Neural cell (in vitro differentiated cells): ENCODE measurements around the gene CHST13. TPM values are rescaled to one million over a fixed set of nuclear protein-coding genes. Genes with fewer than 3 reads are reported as not detected.

Experiments used
- H2AFZ ChIP-seq: fragments of 200-600, 300-800 bp; sonication (generic), shearing (Covaris generic); 2 replicates; pipeline ENCODE4 v1.6.0; 2014; ENCODE audit warnings: low read depth, mild to moderate bottlenecking, antibody characterized with exemption, low read length, moderate library complexity
- H3F3A ChIP-seq: fragments of 200-600 bp; shearing (Covaris generic); 2 replicates; pipeline ENCODE4 v1.6.1; 2016; ENCODE audit warnings: mild to moderate bottlenecking, moderate library complexity, mixed read lengths, antibody characterized with exemption, low read length; ENCODE audit not compliant: insufficient read depth, poor library complexity, severe bottlenecking
- H3K27ac ChIP-seq: fragments of 200-600, 300-800 bp; sonication (generic), shearing (Covaris generic); 2 replicates; pipeline ENCODE4 v1.5.1; 2014; ENCODE audit warnings: mild to moderate bottlenecking, low read length, moderate library complexity
- H3K27me3 ChIP-seq: fragments of 300-800, 200-600 bp; sonication (generic), shearing (Covaris generic); 2 replicates; pipeline ENCODE4 v1.6.0; 2014; ENCODE audit warnings: mild to moderate bottlenecking, low read depth, low read length, moderate library complexity; ENCODE audit not compliant: insufficient read depth
- H3K36me3 ChIP-seq: fragments of 300-800, 200-600 bp; sonication (generic), shearing (Covaris generic); 2 replicates; pipeline ENCODE4 v1.5.1; 2014; ENCODE audit warnings: mild to moderate bottlenecking, antibody characterized with exemption, low read length, moderate library complexity; ENCODE audit not compliant: insufficient read depth
- H3K4me2 ChIP-seq: fragments of 300-800, 200-600 bp; sonication (generic), shearing (Covaris generic); 2 replicates; pipeline ENCODE4 v1.6.0; 2014; ENCODE audit warnings: mild to moderate bottlenecking, low read length
- H3K4me3 ChIP-seq: fragments of 300-800, 200-600 bp; sonication (generic), shearing (Covaris generic); 2 replicates; pipeline ENCODE4 v1.5.1; 2014; ENCODE audit warnings: mild to moderate bottlenecking, low read length, moderate library complexity
- H3K79me2 ChIP-seq: fragments of 200-600 bp; shearing (Covaris generic); replicated peaks from 2 replicates; pipeline ENCODE4 v1.6.0; 2014; ENCODE audit warnings: mild to moderate bottlenecking, low read length, moderate library complexity; ENCODE audit not compliant: insufficient read depth
- H3K9ac ChIP-seq: fragments of 300-800, 200-600 bp; sonication (generic), shearing (Covaris generic); 2 replicates; pipeline ENCODE4 v1.6.1; 2016; ENCODE audit warnings: mild to moderate bottlenecking, low read length, mixed read lengths
- H3K9me2 ChIP-seq: fragments of 200-600 bp; shearing (Covaris generic); 2 replicates; pipeline ENCODE4 v1.6.1; 2016; ENCODE audit warnings: mild to moderate bottlenecking, low read length, mixed read lengths; ENCODE audit not compliant: insufficient read depth
- H3K9me3 ChIP-seq: fragments of 200-600, 300-800 bp; sonication (generic), shearing (Covaris generic); 2 replicates; pipeline ENCODE4 v1.6.1; 2016; ENCODE audit warnings: mild to moderate bottlenecking, mixed run types, low read length, moderate library complexity, mixed read lengths
- H4K20me1 ChIP-seq: fragments of 200-600 bp; shearing (Covaris generic); 2 replicates; pipeline ENCODE4 v1.6.1; 2016; ENCODE audit warnings: mild to moderate bottlenecking, mixed run types; ENCODE audit not compliant: insufficient read depth
- CTCF ChIP-seq: fragments of 450-650 bp; IDR thresholded peaks from 2 replicates; pipeline ENCODE4 v1.5.1; 2014; ENCODE audit warnings: antibody characterized with exemption, mild to moderate bottlenecking, moderate library complexity; ENCODE audit not compliant: poor library complexity, severe bottlenecking
- EP300 ChIP-seq: fragments of 450-650 bp; conservative IDR thresholded peaks from 2 replicates; pipeline ENCODE4 v1.6.1; 2014; ENCODE audit warnings: antibody characterized with exemption, mild to moderate bottlenecking, moderate library complexity; ENCODE audit not compliant: poor library complexity, severe bottlenecking
- EZH2 ChIP-seq: fragments of 200-600, 300-800 bp; shearing (Covaris generic), sonication (generic); IDR thresholded peaks from 2 replicates; pipeline ENCODE4 v1.6.1; 2014; ENCODE audit warnings: antibody characterized with exemption, low read length, borderline replicate concordance, mild to moderate bottlenecking; ENCODE audit not compliant: insufficient read depth, poor library complexity, severe bottlenecking
- MXI1 ChIP-seq: fragments of 450-650 bp; conservative IDR thresholded peaks from 2 replicates; pipeline ENCODE4 v1.6.1; 2014; ENCODE audit warnings: antibody characterized with exemption, mild to moderate bottlenecking; ENCODE audit not compliant: poor library complexity, severe bottlenecking
- POLR2AphosphoS5 ChIP-seq: IDR thresholded peaks from 2 replicates; pipeline ENCODE4 v1.6.1; 2012
- RAD21 ChIP-seq: fragments of 450-650 bp; conservative IDR thresholded peaks from 2 replicates; pipeline ENCODE4 v1.6.1; 2014; ENCODE audit warnings: antibody characterized with exemption, mild to moderate bottlenecking, moderate library complexity
- REST ChIP-seq: IDR thresholded peaks from 2 replicates; pipeline ENCODE4 v1.6.1; 2012; ENCODE audit warnings: borderline replicate concordance
- SMC3 ChIP-seq: fragments of 450-650 bp; conservative IDR thresholded peaks from 2 replicates; pipeline ENCODE4 v1.6.1; 2014; ENCODE audit warnings: antibody characterized with exemption, mild to moderate bottlenecking, moderate library complexity; ENCODE audit not compliant: poor library complexity
- TAF1 ChIP-seq: IDR thresholded peaks from 2 replicates; pipeline ENCODE4 v1.6.1; 2012; ENCODE audit warnings: low read depth
- polyA plus RNA-seq: library from polyadenylated mRNA; depleted of rRNA; stranded (reverse); fragments of >200 nt; gene quantifications from 2 replicates; pipeline ENCODE4 v1.2.3, GENCODE V29; 2014

The CHST13 gene
- polyA plus RNA-seq, 1 donor from 2014 or later, result not detected

GRCh38 chr3:126553284-126554084, 29.5 kb downstream of the CHST13 start:
- TF ChIP-seq REST (no peak), TAF1 (no peak), CTCF (no peak), POLR2AphosphoS5 (no peak), SMC3 (no peak), RAD21 (no peak), EP300 (no peak), MXI1 (no peak), EZH2 (no peak)

GRCh38 chr3:126554560-126555525, 30.9 kb downstream of the CHST13 start:
- Histone ChIP-seq H2AFZ (no peak overlapping the region), H3K4me2 (no peak overlapping the region), H4K20me1 (no peaks in the 10 kb centered on the region), H3K9me2 (no peaks in the 10 kb centered on the region), H3K79me2 (no peaks in the 10 kb centered on the region), H3F3A (no peaks in the 10 kb centered on the region), H3K27ac (no peak overlapping the region), H3K27me3 (no peaks in the 10 kb centered on the region), H3K9ac (no peak overlapping the region), H3K36me3 (no peaks in the 10 kb centered on the region), H3K4me3 (no peak overlapping the region), H3K9me3 (no peaks in the 10 kb centered on the region)
- TF ChIP-seq POLR2AphosphoS5 (no peak), RAD21 (no peak), REST (no peak), EP300 (no peak), MXI1 (no peak), TAF1 (no peak), CTCF (no peak), SMC3 (no peak), EZH2 (no peak)

More at GRCh38 chr3:126553284-126554084, 29.5 kb downstream of the CHST13 start:
- Histone ChIP-seq H3F3A (no peaks in the 10 kb centered on the region), H3K27me3 (no peaks in the 10 kb centered on the region), H3K9me2 (no peaks in the 10 kb centered on the region), H3K9ac (no peak overlapping the region), H4K20me1 (no peaks in the 10 kb centered on the region), H2AFZ (no peak overlapping the region), H3K9me3 (no peaks in the 10 kb centered on the region), H3K27ac (no peak overlapping the region), H3K79me2 (no peaks in the 10 kb centered on the region), H3K4me3 (no peak overlapping the region), H3K4me2 (no peak overlapping the region), H3K36me3 (no peaks in the 10 kb centered on the region)
